NCI-H524 treated with DMSO at 0.1 percent for 48 hours (cell line): ENCODE measurements around the gene LNX1.
"Not testable (repeated sequence)": the region's sequence is repeated elsewhere in the genome, so short reads cannot be mapped to it uniquely, and the experiment has no call there.

Experiments used
- DNase-seq: peaks from one replicate; lab custom pipeline; 2025; lab: John Stamatoyannopoulos, UW

Gene LNX1

GRCh38 chr4:53494851-53495250, 96.4 kb downstream of the LNX1 start:
- no peak for DNase-seq

- DNase-seq = no peak
Observed at GRCh38 chr4:53490965-53491622, 100.2 kb downstream of the LNX1 start.

- no peak for DNase-seq
Observed at GRCh38 chr4:53490161-53490956, 100.9 kb downstream of the LNX1 start.

GRCh38 chr4:53489279-53489889, 101.9 kb downstream of the LNX1 start:
- DNase-seq = no peak

- DNase-seq = no peak
Observed at GRCh38 chr4:53487766-53488165, 103.5 kb downstream of the LNX1 start.

GRCh38 chr4:53485658-53486040, 105.6 kb downstream of the LNX1 start:
- DNase-seq = no peak

GRCh38 chr4:53484911-53485657, 106.2 kb downstream of the LNX1 start:
- no peak for DNase-seq

- DNase-seq = no peak
Observed at GRCh38 chr4:53483250-53483649, 108.0 kb downstream of the LNX1 start.

- DNase-seq = no peak
Observed at GRCh38 chr4:53481586-53481985, 109.7 kb downstream of the LNX1 start.

GRCh38 chr4:53480909-53481308, 110.4 kb downstream of the LNX1 start:
- DNase-seq = no peak

- DNase-seq = no peak
Observed at GRCh38 chr4:53479736-53480525, 111.4 kb downstream of the LNX1 start.

GRCh38 chr4:53478671-53479456, 112.4 kb downstream of the LNX1 start:
- no peak for DNase-seq

GRCh38 chr4:53477636-53478035, 113.7 kb downstream of the LNX1 start:
- no peak for DNase-seq

- DNase-seq = no peak
Observed at GRCh38 chr4:53477038-53477565, 114.2 kb downstream of the LNX1 start.

GRCh38 chr4:53476232-53477037, 114.9 kb downstream of the LNX1 start:
- no peak for DNase-seq

GRCh38 chr4:53466576-53466975, 124.7 kb downstream of the LNX1 start:
- DNase-seq = not testable (repeated sequence)

GRCh38 chr4:53465891-53466290, 125.4 kb downstream of the LNX1 start:
- no peak for DNase-seq

GRCh38 chr4:53465281-53465680, 126.0 kb downstream of the LNX1 start:
- no peak for DNase-seq

GRCh38 chr4:53463340-53463739, 127.9 kb downstream of the LNX1 start:
- DNase-seq = no peak

GRCh38 chr4:53461244-53461643, 130.0 kb downstream of the LNX1 start:
- DNase-seq = no peak
